Naive B cell (primary cell): ENCODE results near the gene PTPRC. TPM values are rescaled to one million over a fixed set of nuclear protein-coding genes. Genes with fewer than 3 reads are reported as not detected.

Experiments used
- ATAC-seq, 2 donors: fragments of 150-1000 bp; cut with Tn5 transposase; 2 replicates each; pipeline ENCODE4 v1.10.0; 2021; ENCODE audit warnings: low read depth in 2 of 2, mild to moderate bottlenecking in 2 of 2, moderate library complexity in 2 of 2
- DNase-seq: peaks from one replicate; pipeline ENCODE4 v3.0.0; 2022
- H3K27ac Mint-ChIP-seq, 6 donors: one replicate each; pipeline ENCODE4 v1.8.0; 2020 to 2022; ENCODE audit warnings: mild to moderate bottlenecking in 6 of 6, mixed read lengths in 6 of 6, moderate library complexity in 5 of 6, inconsistent platforms in 2 of 6
- H3K27me3 Mint-ChIP-seq, 3 donors: one replicate each; pipeline ENCODE4 v1.8.0; 2021 to 2022; ENCODE audit warnings: mixed read lengths in 3 of 3, mild to moderate bottlenecking in 1 of 3
- H3K36me3 Mint-ChIP-seq, 2 donors: one replicate each; pipeline ENCODE4 v1.8.0; 2020 to 2022; ENCODE audit warnings: mixed read lengths in 2 of 2, inconsistent platforms in 1 of 2, mild to moderate bottlenecking in 1 of 2
- H3K4me1 Mint-ChIP-seq, 3 donors: one replicate each; pipeline ENCODE4 v1.8.0; 2020 to 2022; ENCODE audit warnings: mixed read lengths in 3 of 3, inconsistent platforms in 1 of 3, mild to moderate bottlenecking in 1 of 3, moderate library complexity in 1 of 3
- H3K4me3 Mint-ChIP-seq, 8 donors: one replicate each; pipeline ENCODE4 v1.8.0; 2020 to 2022; ENCODE audit warnings: mild to moderate bottlenecking in 8 of 8, mixed read lengths in 8 of 8, moderate library complexity in 8 of 8, inconsistent platforms in 2 of 8
- H3K9me3 Mint-ChIP-seq, 7 donors: one replicate each; pipeline ENCODE4 v1.8.0; 2020 to 2022; ENCODE audit warnings: mixed read lengths in 7 of 7, mild to moderate bottlenecking in 5 of 7, inconsistent platforms in 2 of 7, moderate library complexity in 1 of 7
- polyA plus RNA-seq, 6 donors: library from polyadenylated mRNA; unstranded; fragments of 300-500 nt; fragmentation: Illumina TruSeq; gene quantifications; one replicate each; pipeline ENCODE4 v1.2.3, GENCODE V29; 2021; ENCODE audit warnings: low read depth in 6 of 6

The PTPRC gene
- polyA plus RNA-seq, 6 donors from 2014 or later, result 771 to 1,016 (median 851) TPM

GRCh38 chr1:198750081-198750480 lies 111.2 kb downstream of the PTPRC start:
- H3K27me3 Mint-ChIP-seq, result no peaks in the 10 kb centered on the region
- H3K4me3 Mint-ChIP-seq, result no peak overlapping the region
- H3K36me3 Mint-ChIP-seq, result peaks cover 29 to 31% of the 10 kb centered on the region in 2 donors

GRCh38 chr1:198751741-198752140 lies 112.9 kb downstream of the PTPRC start:
- H3K4me3 Mint-ChIP-seq, result no peak overlapping the region
- no peaks in the 10 kb centered on the region for H3K9me3 Mint-ChIP-seq
- peak overlapping the region in 5 of 6 donors; percentile 15 to 96 (median 42) for H3K27ac Mint-ChIP-seq
- H3K27me3 Mint-ChIP-seq, result no peaks in the 10 kb centered on the region
- peaks cover 31 to 36% of the 10 kb centered on the region in 2 donors for H3K36me3 Mint-ChIP-seq
- ATAC-seq (no peak), DNase-seq (no peak)
- peaks cover 16 to 29% (median 24%) of the 10 kb centered on the region in 3 donors for H3K4me1 Mint-ChIP-seq

More at GRCh38 chr1:198750081-198750480, 111.2 kb downstream of the PTPRC start:
- Mint-ChIP-seq H3K4me1 (peaks cover 11 to 17% (median 12%) of the 10 kb centered on the region in 3 donors), H3K27ac (peak overlapping the region in 1 of 6 donors; percentile 58), H3K9me3 (no peaks in the 10 kb centered on the region)
- no peak for DNase-seq
- ATAC-seq, result no peak

GRCh38 chr1:198754670-198755069 lies 115.8 kb downstream of the PTPRC start:
- no peaks in the 10 kb centered on the region for H3K27me3 Mint-ChIP-seq
- no peaks in the 10 kb centered on the region for H3K9me3 Mint-ChIP-seq
- H3K36me3 Mint-ChIP-seq, result peaks cover 31% of the 10 kb centered on the region in 2 donors
- no peak for ATAC-seq
- no peak for DNase-seq
- H3K4me1 Mint-ChIP-seq, result peaks cover 16 to 33% (median 24%) of the 10 kb centered on the region in 3 donors
- no peak overlapping the region for H3K4me3 Mint-ChIP-seq
- peak overlapping the region in 5 of 6 donors; percentile 40 to 90 (median 47) for H3K27ac Mint-ChIP-seq

- no peaks in the 10 kb centered on the region for H3K9me3 Mint-ChIP-seq
- no peak for DNase-seq
- ATAC-seq, result no peak
- peaks cover 27 to 29% of the 10 kb centered on the region in 2 donors for H3K36me3 Mint-ChIP-seq
- H3K27me3 Mint-ChIP-seq, result no peaks in the 10 kb centered on the region
- no peak overlapping the region for H3K4me3 Mint-ChIP-seq
- peaks cover 18 to 37% (median 30%) of the 10 kb centered on the region in 3 donors for H3K4me1 Mint-ChIP-seq
- peak overlapping the region in 5 of 6 donors; percentile 13 to 85 (median 32) for H3K27ac Mint-ChIP-seq
Observed at GRCh38 chr1:198755715-198756114, 116.9 kb downstream of the PTPRC start.

DNA sequence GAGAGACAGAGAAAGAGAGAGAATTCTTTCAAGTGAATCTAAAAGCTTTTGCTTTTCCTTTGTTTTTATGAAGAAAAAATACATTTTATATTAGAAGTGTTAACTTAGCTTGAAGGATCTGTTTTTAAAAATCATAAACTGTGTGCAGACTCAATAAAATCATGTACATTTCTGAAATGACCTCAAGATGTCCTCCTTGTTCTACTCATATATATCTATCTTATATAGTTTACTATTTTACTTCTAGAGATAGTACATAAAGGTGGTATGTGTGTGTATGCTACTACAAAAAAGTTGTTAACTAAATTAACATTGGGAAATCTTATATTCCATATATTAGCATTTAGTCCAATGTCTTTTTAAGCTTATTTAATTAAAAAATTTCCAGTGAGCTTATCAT lies 117.6 kb downstream of the PTPRC start:
- peaks cover 0 to 3% (median 0%) of the 10 kb centered on the region in 7 donors for H3K9me3 Mint-ChIP-seq
- H3K4me1 Mint-ChIP-seq, result peaks cover 21 to 40% (median 38%) of the 10 kb centered on the region in 3 donors
- ATAC-seq, result peak; percentile 5 to 43
- H3K36me3 Mint-ChIP-seq, result peaks cover 19 to 24% of the 10 kb centered on the region in 2 donors
- peak overlapping the region in 4 of 6 donors; percentile 11 to 85 (median 42) for H3K27ac Mint-ChIP-seq
- no peaks in the 10 kb centered on the region for H3K27me3 Mint-ChIP-seq
- DNase-seq, result no peak
- no peak overlapping the region for H3K4me3 Mint-ChIP-seq

DNA sequence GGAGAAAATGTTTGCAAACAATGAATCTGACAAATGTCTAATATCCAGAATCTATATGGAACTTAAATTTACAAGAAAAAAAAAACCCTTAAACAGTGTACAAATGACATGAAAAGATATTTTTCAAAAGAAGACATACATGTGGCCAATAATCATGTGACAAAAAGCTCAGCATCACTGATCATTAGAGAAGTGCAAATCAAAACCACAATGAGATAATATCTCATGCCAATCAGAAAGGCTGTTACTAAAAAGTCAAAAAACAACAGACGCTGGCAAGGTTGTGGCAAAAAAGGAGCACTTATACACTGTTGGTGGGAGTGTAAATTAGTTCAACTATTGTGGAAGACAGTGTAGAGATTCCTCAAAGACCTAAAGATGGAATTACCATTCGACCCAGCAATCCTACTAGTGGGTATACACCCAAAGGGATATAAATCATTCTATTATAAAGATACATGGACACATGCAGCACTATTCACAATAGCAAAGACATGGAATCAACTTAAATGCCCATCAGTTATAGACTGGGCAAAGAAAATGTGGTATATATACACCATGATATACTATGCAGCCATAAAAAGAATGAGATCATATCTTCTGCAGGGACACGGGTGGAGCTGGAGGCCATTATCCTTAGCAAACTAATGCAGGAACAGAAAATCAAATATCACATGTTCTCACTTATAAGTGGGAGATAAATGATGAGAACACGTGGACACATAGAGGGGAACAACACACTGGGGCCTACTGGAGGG lies 123.2 kb downstream of the PTPRC start:
- no peak for DNase-seq
- Mint-ChIP-seq H3K27ac (peak overlapping the region in 4 of 6 donors; percentile 13 to 67 (median 16)), H3K4me1 (peaks cover 21 to 39% (median 34%) of the 10 kb centered on the region in 3 donors), H3K36me3 (no peaks in the 10 kb centered on the region), H3K27me3 (no peaks in the 10 kb centered on the region), H3K9me3 (peaks cover 0 to 3% (median 0%) of the 10 kb centered on the region in 7 donors), H3K4me3 (peak overlapping the region in 1 of 8 donors; percentile 52)
- peak; percentile 27 to 32 for ATAC-seq

- Mint-ChIP-seq H3K4me3 (no peak overlapping the region), H3K9me3 (peaks cover 0 to 3% (median 0%) of the 10 kb centered on the region in 7 donors), H3K27ac (peak overlapping the region in 1 of 6 donors; percentile 16), H3K27me3 (no peaks in the 10 kb centered on the region), H3K4me1 (peaks cover 21 to 39% (median 34%) of the 10 kb centered on the region in 3 donors), H3K36me3 (no peaks in the 10 kb centered on the region)
- no peak for ATAC-seq
- no peak for DNase-seq
Observed at GRCh38 chr1:198763298-198763714, 124.5 kb downstream of the PTPRC start.

DNA sequence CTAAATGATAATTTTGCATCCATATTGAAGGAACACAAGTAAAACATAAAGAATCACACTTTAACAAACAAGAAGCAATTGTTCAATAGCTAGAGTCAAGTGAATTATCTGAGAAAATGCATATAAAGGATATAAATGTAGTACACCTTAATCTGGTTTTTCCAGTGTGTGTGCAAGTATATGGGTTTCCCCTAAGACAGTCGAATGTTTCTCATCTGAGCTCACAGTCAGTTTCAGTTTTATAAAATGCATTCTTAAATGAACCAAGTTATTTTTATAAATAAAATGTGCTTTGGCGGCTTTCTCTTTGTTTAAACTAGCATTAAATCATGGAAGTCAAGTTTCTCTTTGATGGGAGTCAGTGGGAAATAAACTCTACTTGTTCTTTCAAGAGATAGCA lies 125.9 kb downstream of the PTPRC start:
- peak in 1 of 2 donors; percentile 40 for ATAC-seq
- Mint-ChIP-seq H3K27ac (no peak overlapping the region), H3K4me1 (peaks cover 21 to 35% (median 34%) of the 10 kb centered on the region in 3 donors), H3K36me3 (no peaks in the 10 kb centered on the region), H3K4me3 (no peak overlapping the region), H3K27me3 (no peaks in the 10 kb centered on the region), H3K9me3 (peaks cover 0 to 3% (median 0%) of the 10 kb centered on the region in 7 donors)
- no peak for DNase-seq

DNA sequence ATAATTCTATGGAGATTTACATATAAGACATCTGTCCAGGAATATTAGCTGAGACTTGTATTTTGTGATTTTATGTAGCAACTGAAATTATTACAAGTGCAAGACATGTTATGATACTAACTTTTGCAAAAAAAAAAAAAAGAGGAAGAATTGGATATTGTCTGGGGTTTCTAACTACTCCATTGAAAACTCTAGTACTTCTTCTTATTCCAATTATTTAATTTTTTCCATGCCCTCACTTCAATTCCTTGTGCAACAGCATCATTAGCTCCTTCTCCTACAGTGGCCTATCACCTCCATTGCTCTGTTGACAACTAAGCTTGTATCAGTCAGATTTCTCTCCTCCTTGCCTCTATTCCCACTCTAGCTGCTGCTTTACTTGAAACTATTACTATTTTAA lies 126.6 kb downstream of the PTPRC start:
- ATAC-seq (no peak), DNase-seq (no peak)
- no peak overlapping the region for H3K27ac Mint-ChIP-seq
- H3K36me3 Mint-ChIP-seq, result no peaks in the 10 kb centered on the region
- H3K9me3 Mint-ChIP-seq, result peaks cover 0 to 3% (median 0%) of the 10 kb centered on the region in 7 donors
- H3K4me3 Mint-ChIP-seq, result no peak overlapping the region
- H3K4me1 Mint-ChIP-seq, result peaks cover 18 to 30% (median 29%) of the 10 kb centered on the region in 3 donors
- H3K27me3 Mint-ChIP-seq, result no peaks in the 10 kb centered on the region

DNA sequence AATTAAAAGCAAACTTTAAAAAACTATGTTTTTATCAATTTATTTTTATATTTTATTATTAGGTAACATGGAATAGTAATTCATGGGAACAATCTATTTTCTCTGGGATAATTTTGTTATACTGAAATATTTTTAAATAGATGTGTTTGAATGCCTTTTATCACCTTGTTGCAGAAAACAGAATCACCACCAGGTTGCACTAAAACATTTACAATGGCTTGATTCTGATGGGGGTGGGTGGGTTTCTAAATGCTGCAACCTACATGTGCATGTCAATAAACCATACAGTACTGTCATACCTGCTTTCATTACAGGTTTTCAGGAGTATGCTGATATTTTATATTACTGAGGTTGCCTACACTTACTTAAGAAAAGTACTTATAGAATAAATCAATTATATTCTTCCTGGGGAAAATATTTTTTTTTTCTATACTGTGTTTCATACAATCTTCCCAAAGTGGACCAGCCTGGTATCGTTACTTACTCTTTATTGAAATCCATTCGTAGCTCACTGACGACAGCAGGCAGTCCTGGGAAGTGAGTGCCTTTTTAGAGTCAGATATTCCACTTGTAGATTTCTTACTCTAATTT lies 132.8 kb downstream of the PTPRC start:
- Mint-ChIP-seq H3K4me3 (no peak overlapping the region), H3K9me3 (no peaks in the 10 kb centered on the region), H3K27me3 (no peaks in the 10 kb centered on the region), H3K4me1 (peaks cover 0 to 4% (median 0%) of the 10 kb centered on the region in 3 donors), H3K36me3 (no peaks in the 10 kb centered on the region), H3K27ac (no peak overlapping the region)
- DNase-seq (peak; percentile 19), ATAC-seq (peak in 1 of 2 donors; percentile 46)

DNA sequence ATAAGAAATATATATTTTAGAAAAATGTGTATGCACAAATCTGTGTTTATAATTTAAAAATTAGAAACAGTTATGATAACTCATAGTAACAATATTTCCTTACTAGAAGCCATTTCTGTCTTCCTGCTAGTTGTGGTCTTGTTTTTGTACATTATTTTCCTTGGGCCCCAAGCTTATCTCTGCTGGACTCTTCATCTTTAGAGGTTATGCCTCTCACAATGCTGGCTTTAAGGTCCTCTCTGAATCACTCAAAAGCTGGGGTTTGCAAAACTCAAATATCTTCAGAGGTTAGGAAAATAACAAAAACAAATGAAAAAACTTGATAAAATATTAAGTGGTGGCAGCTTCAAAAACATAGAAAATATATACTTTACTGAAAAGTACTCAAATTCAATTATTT lies 133.8 kb downstream of the PTPRC start:
- Mint-ChIP-seq H3K27me3 (no peaks in the 10 kb centered on the region), H3K36me3 (no peaks in the 10 kb centered on the region), H3K9me3 (no peaks in the 10 kb centered on the region), H3K27ac (no peak overlapping the region), H3K4me3 (no peak overlapping the region), H3K4me1 (peaks cover 0 to 8% (median 3%) of the 10 kb centered on the region in 3 donors)
- no peak for ATAC-seq
- DNase-seq, result no peak

- Mint-ChIP-seq H3K36me3 (no peaks in the 10 kb centered on the region), H3K4me3 (no peak overlapping the region), H3K27me3 (no peaks in the 10 kb centered on the region), H3K4me1 (peaks cover 0 to 8% (median 3%) of the 10 kb centered on the region in 3 donors), H3K27ac (no peak overlapping the region), H3K9me3 (no peaks in the 10 kb centered on the region)
- no peak for ATAC-seq
- no peak for DNase-seq
Observed at GRCh38 chr1:198773030-198773429, 134.2 kb downstream of the PTPRC start.

GRCh38 chr1:198773523-198773922 lies 134.7 kb downstream of the PTPRC start:
- peaks cover 0 to 8% (median 3%) of the 10 kb centered on the region in 3 donors for H3K4me1 Mint-ChIP-seq
- no peak overlapping the region for H3K4me3 Mint-ChIP-seq
- H3K9me3 Mint-ChIP-seq, result no peaks in the 10 kb centered on the region
- H3K27ac Mint-ChIP-seq, result peak overlapping the region in 1 of 6 donors; percentile 17
- H3K36me3 Mint-ChIP-seq, result no peaks in the 10 kb centered on the region
- no peaks in the 10 kb centered on the region for H3K27me3 Mint-ChIP-seq
- DNase-seq (no peak), ATAC-seq (no peak)

- no peak overlapping the region for H3K4me3 Mint-ChIP-seq
- no peak for ATAC-seq
Observed at GRCh38 chr1:198774421-198774820, 135.6 kb downstream of the PTPRC start.

More at GRCh38 chr1:198774421-198774820, 135.6 kb downstream of the PTPRC start:
- DNase-seq, result no peak
- no peaks in the 10 kb centered on the region for H3K27me3 Mint-ChIP-seq
- no peaks in the 10 kb centered on the region for H3K9me3 Mint-ChIP-seq
- H3K36me3 Mint-ChIP-seq, result no peaks in the 10 kb centered on the region
- peaks cover 0 to 8% (median 3%) of the 10 kb centered on the region in 3 donors for H3K4me1 Mint-ChIP-seq
- no peak overlapping the region for H3K27ac Mint-ChIP-seq
